Measurements from ENCODE around the gene MX1.

The MX1 gene

DNA sequence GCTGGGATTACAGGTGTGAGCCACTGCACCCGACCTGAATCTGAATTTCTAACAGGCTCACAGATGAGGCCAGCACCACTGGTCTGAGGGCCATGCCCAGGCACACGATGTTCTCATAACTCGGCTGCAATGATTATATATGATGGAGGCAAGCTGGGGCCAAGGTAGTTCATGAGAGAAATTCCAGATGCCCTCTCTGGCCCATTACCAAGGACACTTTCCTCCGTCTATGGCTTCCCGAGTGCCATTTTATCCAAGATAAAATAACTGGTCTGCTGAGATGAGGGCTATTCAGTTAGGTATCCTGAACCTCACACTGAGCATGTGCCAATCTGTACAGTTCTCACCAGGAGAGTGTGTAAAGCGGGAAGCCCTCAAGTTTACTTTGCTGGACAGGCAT lies 65.4 kb downstream of the MX1 start:
- H3K27ac ChIP-seq = no peak overlapping the region
- no peak for DNase-seq (ENCODE audit: low spot score)
- H3K4me3 ChIP-seq = no peak overlapping the region
- TF ChIP-seq, protein P1, sequence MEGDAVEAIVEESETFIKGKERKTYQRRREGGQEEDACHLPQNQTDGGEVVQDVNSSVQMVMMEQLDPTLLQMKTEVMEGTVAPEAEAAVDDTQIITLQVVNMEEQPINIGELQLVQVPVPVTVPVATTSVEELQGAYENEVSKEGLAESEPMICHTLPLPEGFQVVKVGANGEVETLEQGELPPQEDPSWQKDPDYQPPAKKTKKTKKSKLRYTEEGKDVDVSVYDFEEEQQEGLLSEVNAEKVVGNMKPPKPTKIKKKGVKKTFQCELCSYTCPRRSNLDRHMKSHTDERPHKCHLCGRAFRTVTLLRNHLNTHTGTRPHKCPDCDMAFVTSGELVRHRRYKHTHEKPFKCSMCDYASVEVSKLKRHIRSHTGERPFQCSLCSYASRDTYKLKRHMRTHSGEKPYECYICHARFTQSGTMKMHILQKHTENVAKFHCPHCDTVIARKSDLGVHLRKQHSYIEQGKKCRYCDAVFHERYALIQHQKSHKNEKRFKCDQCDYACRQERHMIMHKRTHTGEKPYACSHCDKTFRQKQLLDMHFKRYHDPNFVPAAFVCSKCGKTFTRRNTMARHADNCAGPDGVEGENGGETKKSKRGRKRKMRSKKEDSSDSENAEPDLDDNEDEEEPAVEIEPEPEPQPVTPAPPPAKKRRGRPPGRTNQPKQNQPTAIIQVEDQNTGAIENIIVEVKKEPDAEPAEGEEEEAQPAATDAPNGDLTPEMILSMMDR (IDR thresholded peaks at IDR 0.05) = no peak

DNA sequence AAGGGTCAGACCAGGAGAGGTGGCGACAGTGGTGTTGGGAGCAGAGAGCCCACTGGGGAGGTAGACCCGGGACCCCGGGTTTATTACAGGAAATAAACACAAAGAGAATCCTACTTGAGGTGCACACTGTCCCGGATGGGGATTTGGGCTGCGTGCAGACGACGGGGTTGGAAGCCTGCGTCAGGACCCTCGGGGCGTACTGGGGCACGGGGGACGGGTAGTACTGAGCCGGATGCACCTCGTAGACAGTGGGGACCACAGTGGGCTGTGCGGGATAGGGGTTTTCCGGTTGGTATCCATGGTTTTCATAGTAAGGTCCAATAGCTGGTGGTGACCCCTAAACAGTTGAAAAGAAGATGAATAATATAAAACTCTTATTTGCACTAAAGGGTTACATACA lies 68.2 kb downstream of the MX1 start:
- Histone ChIP-seq H3K4me3 (no peak overlapping the region), H3K27ac (no peak overlapping the region)
- TF ChIP-seq, protein P1 (IDR thresholded peaks at IDR 0.05) = no peak
- DNase-seq (ENCODE audit: low spot score) = no peak

GRCh38 chr21:41497008-41497407 lies 71.0 kb downstream of the MX1 start:
- no peak overlapping the region for H3K4me3 ChIP-seq
- no peak overlapping the region for H3K27ac ChIP-seq
- TF ChIP-seq, protein P1 (IDR thresholded peaks at IDR 0.05) = no peak
- no peak for DNase-seq (ENCODE audit: low spot score)

- TF ChIP-seq, protein P1 (IDR thresholded peaks at IDR 0.05) = no peak
- H3K27ac ChIP-seq = no peak overlapping the region
- no peak for DNase-seq (ENCODE audit: low spot score)
- no peak overlapping the region for H3K4me3 ChIP-seq
Measured at GRCh38 chr21:41497788-41498187, 71.7 kb downstream of the MX1 start.

DNA sequence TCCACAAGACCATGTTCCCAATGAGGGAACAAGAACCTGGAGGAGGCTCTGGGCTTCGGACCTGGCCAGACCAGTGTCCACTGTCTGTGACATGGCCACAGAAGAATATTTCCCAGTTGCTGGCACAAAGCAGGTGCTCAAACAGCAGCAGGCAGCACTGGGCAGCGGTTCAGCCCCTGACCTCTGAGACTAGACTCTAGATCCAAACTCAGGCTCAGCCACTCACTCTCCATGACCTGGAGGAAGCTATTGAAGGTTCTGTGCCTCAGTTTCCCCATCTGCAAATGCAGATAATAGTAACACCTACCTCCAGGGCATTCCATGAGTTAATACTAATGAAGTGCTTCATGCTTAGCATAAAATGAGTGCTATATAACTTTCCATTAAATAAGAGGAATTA lies 73.9 kb downstream of the MX1 start:
- no peak overlapping the region for H3K4me3 ChIP-seq
- H3K27ac ChIP-seq = no peak overlapping the region
- TF ChIP-seq, protein P1 (IDR thresholded peaks at IDR 0.05) = no peak
- DNase-seq (ENCODE audit: low spot score) = no peak

- H3K4me3 ChIP-seq = no peak overlapping the region
- no peak for DNase-seq (ENCODE audit: low spot score)
- H3K27ac ChIP-seq = no peak overlapping the region
- TF ChIP-seq, protein P1 (IDR thresholded peaks at IDR 0.05) = no peak
Measured at GRCh38 chr21:41500363-41500762, 74.3 kb downstream of the MX1 start.

DNA sequence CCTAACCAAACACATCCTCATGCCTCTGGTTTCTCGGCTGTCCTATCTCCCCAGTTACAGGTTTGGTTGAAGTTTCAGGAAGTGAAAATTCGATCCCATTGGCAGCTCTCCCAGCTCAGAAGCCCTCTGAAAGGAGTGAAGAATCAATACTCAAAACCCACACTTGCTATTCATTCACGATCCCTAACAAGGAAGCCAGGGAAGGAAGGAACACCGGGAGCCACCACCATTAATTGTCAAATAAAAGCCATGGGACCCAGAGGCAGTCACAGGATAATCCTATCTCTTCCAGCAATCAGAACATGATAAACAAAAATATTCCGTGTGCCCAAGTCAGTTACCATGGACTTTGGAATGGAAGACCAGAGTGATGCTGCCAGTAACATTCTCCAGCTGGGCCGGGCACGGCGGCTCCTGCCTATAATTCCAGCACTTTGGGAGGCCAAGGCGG lies 74.9 kb downstream of the MX1 start:
- H3K4me3 ChIP-seq = no peak overlapping the region
- TF ChIP-seq, protein P1 (IDR thresholded peaks at IDR 0.05) = no peak

More for the DNA sequence above, 74.9 kb downstream of the MX1 start:
- no peak overlapping the region for H3K27ac ChIP-seq
- no peak for DNase-seq (ENCODE audit: low spot score)

All from coronary artery (tissue), 2 donors.